Cardiac fibroblast (primary cell): Measurements from ENCODE around the gene NANOGP8.
A peak's percentile ranks its signal among the peaks of the same experiment; 100 is the strongest.
"Not testable (repeated sequence)": the region's sequence is repeated elsewhere in the genome, so short reads cannot be mapped to it uniquely, and the experiment has no call there.

Experiments used
- DNase-seq, 2 donors: peaks; one replicate each; pipeline versions ENCODE4 v3.0.0 to v3.0.0-alpha.2; 2010; ENCODE audit warnings: low read depth in 2 of 2
- H3K4me3 ChIP-seq, 2 donors: replicated peaks in 1 of 2; 1 replicate in 1 of 2; 2 replicates in 1 of 2; pipeline ENCODE4 v1.5.1; 2011; ENCODE audit warnings: low read depth in 2 of 2, low read length in 2 of 2, mild to moderate bottlenecking in 2 of 2, moderate library complexity in 1 of 2
- TF ChIP-seq, protein P1 (sequence below): IDR thresholded peaks from one replicate; pipeline ENCODE4 v1.5.1; 2011; ENCODE audit warnings: low read depth, mild to moderate bottlenecking, low read length, inconsistent platforms

NANOGP8 gene

DNA sequence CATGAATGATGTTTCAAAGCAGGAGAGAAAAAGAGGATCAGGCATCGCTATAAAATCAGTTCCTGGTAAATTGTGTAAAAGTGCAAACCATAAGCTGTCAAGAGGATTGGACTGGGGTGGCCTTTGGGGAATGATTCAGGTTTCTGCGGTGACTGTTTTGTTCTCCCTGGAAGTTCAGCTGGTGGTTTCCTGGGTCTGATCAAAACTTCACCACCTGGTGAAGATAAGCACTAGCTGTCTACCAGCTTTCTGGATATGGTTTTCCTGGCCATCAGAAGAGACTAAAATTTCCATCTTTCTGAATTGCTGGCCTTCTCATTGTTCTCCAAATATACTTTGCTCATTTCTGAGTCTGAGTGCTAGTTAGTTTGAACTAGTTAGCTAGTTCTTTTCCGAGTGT, 2.7 kb upstream of the NANOGP8 start:
- TF ChIP-seq, protein P1, sequence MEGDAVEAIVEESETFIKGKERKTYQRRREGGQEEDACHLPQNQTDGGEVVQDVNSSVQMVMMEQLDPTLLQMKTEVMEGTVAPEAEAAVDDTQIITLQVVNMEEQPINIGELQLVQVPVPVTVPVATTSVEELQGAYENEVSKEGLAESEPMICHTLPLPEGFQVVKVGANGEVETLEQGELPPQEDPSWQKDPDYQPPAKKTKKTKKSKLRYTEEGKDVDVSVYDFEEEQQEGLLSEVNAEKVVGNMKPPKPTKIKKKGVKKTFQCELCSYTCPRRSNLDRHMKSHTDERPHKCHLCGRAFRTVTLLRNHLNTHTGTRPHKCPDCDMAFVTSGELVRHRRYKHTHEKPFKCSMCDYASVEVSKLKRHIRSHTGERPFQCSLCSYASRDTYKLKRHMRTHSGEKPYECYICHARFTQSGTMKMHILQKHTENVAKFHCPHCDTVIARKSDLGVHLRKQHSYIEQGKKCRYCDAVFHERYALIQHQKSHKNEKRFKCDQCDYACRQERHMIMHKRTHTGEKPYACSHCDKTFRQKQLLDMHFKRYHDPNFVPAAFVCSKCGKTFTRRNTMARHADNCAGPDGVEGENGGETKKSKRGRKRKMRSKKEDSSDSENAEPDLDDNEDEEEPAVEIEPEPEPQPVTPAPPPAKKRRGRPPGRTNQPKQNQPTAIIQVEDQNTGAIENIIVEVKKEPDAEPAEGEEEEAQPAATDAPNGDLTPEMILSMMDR = no peak

DNA sequence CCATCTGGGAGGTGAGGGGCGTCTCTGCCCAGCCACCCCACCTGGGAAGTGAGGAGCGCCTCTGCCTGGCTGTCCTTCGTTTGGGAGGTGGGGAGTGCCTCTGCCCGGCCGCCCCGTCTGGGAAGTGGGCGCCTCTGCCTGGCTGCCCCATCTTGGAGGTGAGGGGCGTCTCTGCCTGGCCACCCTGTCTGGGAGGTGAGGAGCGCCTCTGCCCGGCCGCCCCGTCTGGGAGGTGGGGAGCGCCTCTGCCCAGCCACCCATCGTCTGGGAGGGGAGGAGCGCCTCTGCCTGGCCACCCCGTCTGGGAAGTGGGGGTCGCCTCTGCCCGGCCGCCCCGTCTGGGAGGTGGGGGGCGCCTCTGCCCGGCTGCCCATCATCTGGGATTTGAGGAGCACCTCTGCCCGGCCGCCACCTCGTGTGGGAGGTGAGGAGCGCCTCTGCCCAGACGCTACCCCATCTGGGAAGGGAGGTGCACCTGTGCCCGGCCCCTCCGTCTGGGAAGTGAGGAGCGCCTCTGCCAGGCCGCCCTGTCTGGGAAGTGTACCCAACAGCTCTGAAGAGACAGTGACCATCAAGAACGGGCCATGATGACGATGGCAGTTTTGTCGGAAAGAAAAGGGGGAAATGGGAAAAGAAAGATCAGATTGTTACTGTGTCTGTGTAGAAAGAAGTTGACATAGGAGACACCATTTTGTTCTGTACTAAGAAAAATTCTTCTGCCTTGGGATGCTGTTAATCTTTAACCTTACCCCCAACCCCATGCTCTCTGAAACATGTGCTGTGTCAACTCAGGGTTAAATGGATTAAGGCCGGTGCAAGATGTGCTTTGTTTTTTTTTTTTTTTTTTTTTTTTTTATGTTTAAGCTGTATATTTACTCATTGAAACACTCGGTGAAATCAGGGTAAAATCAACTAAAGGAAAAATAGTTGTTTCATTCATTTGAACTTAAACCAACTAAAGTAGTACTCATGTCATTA, 2.4 kb downstream of the NANOGP8 start:
- not testable (repeated sequence) for H3K4me3 ChIP-seq, DNase-seq

More for the DNA sequence above, 2.7 kb upstream of the NANOGP8 start:
- no peak for DNase-seq
- H3K4me3 ChIP-seq = no peak overlapping the region

DNA sequence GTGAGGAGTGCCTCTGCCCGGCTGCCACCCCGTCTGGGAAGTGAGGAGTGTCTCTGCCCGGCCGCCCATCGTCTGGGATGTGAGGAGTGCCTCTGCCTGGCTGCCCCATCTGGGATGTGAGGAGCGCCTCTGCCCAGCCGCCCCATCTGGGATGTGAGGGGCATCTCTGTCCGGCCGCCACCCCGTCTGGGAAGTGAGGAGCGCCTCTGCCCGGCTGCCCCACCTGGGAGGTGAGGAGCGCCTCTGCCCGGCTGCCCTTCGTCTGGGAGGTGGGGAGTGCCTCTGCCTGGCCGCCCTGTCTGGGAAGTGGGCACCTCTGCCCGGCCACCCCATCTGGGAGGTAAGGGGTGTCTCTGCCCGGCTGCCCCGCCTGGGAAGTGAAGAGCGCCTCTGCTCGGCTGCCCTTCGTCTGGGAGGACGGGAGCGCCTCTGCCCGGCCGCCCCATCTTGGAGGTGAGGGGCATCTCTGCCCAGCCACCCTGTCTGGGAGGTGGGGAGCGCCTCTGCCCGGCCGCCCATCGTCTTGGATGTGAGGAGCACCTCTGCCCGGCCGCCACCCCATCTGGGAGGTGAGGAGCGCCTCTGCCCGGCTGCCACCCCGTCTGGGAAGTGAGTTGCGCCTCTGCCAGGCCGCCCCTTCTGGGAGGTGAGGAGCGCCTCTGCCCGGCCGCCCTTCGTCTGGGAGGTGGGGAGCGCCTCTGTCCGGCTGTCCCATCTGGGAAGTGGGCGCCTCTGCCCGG, 3.3 kb downstream of the NANOGP8 start:
- DNase-seq, H3K4me3 ChIP-seq: not testable (repeated sequence)

DNA sequence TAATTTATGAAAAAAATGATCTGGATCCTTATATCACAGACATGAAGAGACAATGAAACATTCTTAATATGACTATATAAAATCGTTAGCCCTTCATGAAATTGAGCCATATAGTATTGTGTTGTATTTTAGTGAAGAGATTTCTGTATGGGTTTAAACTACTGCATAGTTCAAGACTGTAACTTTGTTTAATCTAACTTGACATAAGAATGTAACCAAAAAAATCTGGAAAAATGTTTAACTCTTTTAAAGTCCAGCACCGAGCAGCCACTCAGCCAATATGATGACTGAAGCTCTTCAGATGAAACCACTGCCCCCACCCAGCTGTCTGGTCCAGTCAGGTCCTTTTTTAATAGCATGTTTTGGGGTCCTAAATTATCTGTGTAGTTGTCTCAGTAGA, 4.9 kb downstream of the NANOGP8 start:
- H3K4me3 ChIP-seq = no peak overlapping the region
- TF ChIP-seq, protein P1 = no peak
- no peak for DNase-seq

DNA sequence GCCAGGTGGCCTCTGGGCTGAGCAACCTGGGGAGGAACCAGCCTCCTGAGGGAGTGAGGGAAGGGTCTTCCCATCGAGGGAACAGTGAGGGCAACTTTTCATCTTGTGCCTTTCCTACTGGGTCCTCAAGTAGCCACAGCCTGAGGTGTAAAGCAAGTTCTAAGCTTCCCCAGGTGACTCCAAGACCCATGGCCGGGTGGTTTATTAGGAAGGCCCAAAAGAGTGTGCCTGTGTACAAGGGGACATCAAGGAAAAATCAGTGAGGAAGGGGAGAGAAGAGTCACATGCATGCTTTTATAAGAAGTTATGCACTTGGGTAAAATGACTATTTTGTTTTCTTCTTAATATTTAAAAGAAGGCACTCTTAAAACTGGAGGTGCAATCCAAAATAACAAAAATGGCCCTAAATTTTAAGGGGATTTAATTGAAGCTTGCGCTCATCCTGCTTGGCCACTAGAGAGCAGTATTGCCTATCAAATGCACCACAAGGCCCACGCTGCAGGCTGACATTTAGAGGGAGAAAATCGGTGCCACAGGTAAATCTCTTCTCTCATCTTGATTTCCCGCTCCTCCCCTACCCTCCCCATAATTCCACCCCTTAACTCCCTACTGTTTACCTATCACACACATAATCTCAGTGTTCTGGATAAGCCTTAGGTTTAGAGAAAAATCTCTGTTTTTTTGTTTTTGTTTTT, 6.7 kb downstream of the NANOGP8 start:
- no peak overlapping the region for H3K4me3 ChIP-seq
- peak; percentile 78 to 79 for DNase-seq
- TF ChIP-seq, protein P1 = peak; percentile 72

DNA sequence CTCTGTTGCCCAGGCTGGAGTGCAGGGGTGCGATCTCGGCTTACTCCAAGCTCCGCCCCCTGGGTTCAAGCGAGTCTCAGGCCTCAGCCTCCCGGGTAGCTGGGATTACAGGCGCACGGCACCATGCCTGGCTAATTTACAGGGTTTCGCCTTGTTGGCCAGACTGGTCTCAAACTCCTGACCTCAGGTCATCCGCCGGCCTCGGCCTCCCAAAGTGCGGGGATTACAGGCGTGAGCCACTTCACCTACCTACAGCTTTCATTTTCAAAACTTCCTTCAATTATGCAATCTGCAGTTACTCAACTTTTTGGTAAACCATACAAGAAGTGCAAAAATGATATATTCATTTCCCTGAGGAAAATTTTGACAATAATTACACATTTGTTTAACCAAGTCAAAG, 14.0 kb downstream of the NANOGP8 start:
- H3K4me3 ChIP-seq = no peak overlapping the region
- DNase-seq = no peak
- TF ChIP-seq, protein P1 = no peak

DNA sequence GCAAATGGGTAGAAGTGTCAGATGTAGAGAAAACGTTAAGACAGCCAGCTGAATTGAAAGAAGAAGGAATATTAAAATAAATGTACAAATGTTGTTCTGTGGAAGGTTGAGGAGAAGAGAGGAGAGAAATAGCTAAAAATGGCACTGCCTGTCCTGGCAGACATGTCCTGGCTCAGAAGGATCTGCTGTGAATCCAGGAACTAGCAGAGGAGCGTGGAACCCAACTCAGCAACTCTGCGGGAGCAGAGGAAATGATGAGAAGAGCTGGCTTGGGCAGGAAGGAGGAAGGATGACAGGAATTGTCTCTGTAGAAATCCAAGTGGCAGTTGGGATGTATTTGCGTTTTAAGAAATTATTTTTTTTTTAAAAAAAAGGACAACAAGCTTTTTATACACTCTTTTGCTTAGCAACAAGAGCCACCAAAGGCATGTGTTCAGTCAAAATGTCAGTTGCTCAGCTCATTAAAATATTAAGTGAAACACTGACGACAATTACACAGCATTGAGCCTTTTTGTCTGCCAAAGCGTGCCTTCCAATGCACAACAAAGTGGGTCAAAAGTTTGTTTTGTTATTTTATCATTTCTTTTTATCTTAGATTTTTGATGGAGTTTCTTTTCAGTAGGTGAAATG, 16.1 kb downstream of the NANOGP8 start:
- no peak overlapping the region for H3K4me3 ChIP-seq
- DNase-seq = no peak
- TF ChIP-seq, protein P1 = no peak
